Measurements from ENCODE around the gene RNASE11. TPM values are rescaled to one million over a fixed set of nuclear protein-coding genes. Genes with fewer than 3 reads are reported as not detected.
"Not testable (repeated sequence)": the region's sequence is repeated elsewhere in the genome, so short reads cannot be mapped to it uniquely, and the experiment has no call there.

RNASE11 gene
- total RNA-seq, result not detected

GRCh38 chr14:20587489-20588154, at the start of gene RNASE11:
TSS of gene RNASE11 (minus strand) at chr14:20588001.
- no peak for DNase-seq

- DNase-seq, result peak; percentile 46
Measured at GRCh38 chr14:20632831-20633691, 45.3 kb upstream of the RNASE11 start.

- DNase-seq, result no peak
Measured at GRCh38 chr14:20632448-20632830, 44.6 kb upstream of the RNASE11 start.

- no peak for DNase-seq
Measured at GRCh38 chr14:20631880-20632389, 44.1 kb upstream of the RNASE11 start.

- peak; percentile 43 for DNase-seq
Measured at GRCh38 chr14:20631023-20631879, 43.5 kb upstream of the RNASE11 start.

GRCh38 chr14:20630340-20631022, 42.7 kb upstream of the RNASE11 start:
- DNase-seq, result no peak

- DNase-seq, result no peak
Measured at GRCh38 chr14:20628063-20628854, 40.5 kb upstream of the RNASE11 start.

GRCh38 chr14:20627346-20628027, 39.7 kb upstream of the RNASE11 start:
- no peak for DNase-seq

GRCh38 chr14:20626274-20626673, 38.5 kb upstream of the RNASE11 start:
- no peak for DNase-seq

GRCh38 chr14:20624495-20625070, 36.8 kb upstream of the RNASE11 start:
- DNase-seq, result peak; percentile 26

GRCh38 chr14:20623798-20624197, 36.0 kb upstream of the RNASE11 start:
- DNase-seq, result no peak

- no peak for DNase-seq
Measured at GRCh38 chr14:20622816-20623291, 35.1 kb upstream of the RNASE11 start.

- no peak for DNase-seq
Measured at GRCh38 chr14:20620798-20621478, 33.1 kb upstream of the RNASE11 start.

- not testable (repeated sequence) for DNase-seq
Measured at GRCh38 chr14:20619688-20620087, 31.9 kb upstream of the RNASE11 start.

GRCh38 chr14:20618271-20618749, 30.5 kb upstream of the RNASE11 start:
- DNase-seq, result no peak

- DNase-seq, result no peak
Measured at GRCh38 chr14:20617138-20618003, 29.6 kb upstream of the RNASE11 start.

- DNase-seq, result no peak
Measured at GRCh38 chr14:20615996-20616395, 28.2 kb upstream of the RNASE11 start.

- DNase-seq, result no peak
Measured at GRCh38 chr14:20614038-20614840, 26.4 kb upstream of the RNASE11 start.
